ENCODE measurements around the gene SKOR1.

SKOR1 gene

GRCh38 chr15:67818464-67818863 lies 6.8 kb upstream of the SKOR1 start:
- no peak for DNase-seq (ENCODE audit: low read depth)

DNA sequence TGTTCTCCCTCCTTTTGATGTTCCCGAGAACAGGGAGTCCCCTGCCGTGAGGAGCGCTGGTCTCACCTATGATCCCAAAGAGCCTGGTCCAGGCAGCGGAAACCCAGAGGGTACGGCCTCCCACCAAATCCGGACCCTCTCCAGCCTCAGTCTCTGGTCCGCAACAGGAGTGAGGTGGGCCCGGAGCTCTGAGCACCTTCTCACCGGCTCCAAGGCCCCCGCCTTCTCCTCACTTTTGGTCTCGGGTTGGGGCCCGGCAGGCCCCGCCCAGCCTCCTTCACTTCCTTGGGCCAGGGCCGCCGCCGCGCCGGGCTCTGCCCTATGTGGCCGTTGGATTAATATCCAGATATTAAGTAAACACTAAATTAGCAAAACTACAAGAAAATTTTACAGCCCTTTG lies 5.7 kb upstream of the SKOR1 start:
- DNase-seq (ENCODE audit: low read depth), result no peak

DNA sequence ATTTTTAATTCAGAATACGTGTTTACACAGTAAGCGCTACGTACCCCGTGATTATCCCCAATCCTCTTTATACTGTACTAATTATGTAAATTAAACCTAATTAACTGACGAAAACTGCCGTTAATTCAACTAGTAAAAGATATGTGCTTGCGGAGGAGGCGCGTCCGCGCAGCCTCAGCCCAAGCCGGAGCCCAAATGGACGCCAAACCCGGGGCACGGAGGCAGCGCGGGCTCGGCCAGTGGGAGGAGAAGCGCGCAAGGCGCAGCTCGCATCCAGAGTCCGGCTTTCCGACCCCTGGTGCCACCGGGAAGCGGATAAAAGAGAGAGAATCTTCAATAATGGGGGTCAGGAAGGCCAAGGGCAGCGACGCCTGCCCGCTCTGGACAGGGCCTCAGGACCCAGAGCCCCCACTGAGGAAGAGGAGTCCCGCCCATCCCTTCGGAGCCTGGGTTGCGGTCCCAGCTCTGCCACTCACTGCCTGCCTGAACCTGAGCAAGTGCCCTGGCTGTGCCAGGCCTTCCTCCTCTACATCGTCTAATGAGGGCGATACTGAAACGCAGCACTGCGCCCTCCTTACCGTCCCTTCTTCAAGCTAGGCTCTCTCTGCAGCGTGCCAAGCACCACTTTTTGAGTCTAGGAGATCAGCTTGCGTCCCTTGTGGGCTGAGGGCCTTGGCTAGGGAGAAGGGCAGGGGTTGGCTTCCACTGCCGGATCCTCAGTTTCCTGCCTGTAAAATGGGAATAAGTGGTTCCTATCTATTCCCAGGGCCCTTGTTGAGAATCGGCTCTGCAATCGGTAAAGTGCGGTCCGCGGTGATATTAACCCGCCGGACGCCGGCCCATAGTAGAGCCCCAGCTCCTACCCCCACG lies 5.0 kb upstream of the SKOR1 start:
- no peak for DNase-seq (ENCODE audit: low read depth)

- no peak for DNase-seq (ENCODE audit: low read depth)
These were observed 4.1 kb upstream of the SKOR1 start for GRCh38 chr15:67820992-67821783.

GRCh38 chr15:67821784-67822440 lies 3.4 kb upstream of the SKOR1 start:
- DNase-seq (ENCODE audit: low read depth), result no peak

- DNase-seq (ENCODE audit: low read depth), result no peak
These were observed 2.6 kb upstream of the SKOR1 start for GRCh38 chr15:67822537-67823313.

DNA sequence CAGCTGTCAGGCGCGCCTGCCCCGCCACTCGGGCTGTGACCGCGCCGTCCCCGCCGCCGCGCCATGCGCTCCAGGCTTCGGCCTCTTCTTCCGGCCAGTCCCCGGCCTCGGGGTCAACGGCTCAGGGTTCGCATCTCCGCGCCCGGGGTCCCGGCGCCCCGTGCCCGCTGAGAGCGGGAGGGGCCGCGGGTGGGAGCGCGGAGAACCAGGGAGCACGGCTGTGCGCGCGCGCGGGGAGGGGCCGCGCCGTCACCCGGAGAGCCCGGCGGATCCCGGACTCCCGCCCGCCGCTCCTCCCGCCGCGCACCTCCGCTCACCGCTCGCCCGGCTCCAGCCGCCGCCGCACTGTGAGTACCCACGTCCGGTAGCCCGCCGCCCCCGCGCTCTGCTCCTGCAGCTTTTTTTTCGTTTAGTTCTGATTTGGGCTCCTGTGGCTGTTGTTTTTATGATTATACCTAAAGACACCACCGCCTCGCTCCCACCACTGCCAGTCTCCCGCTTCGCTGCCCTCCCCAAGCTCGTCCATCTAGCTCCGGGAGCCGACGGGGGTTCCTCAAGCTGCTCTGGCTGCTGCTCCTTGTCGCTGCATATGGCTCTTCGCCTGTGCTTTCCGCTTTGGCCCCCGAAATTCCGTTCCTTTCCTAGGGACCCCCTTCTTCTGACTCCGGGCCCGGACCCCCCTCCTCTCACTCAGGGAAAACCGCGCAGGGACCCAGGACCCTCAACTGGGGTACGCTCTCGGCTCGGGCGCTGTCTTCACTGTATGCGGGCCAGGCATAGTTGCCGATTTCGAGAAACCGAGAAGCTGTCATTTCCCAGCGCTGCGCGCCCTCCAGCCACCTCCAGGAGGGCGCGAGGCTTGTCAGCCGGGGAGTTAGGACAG lies 1.8 kb upstream of the SKOR1 start:
- DNase-seq (ENCODE audit: low read depth), result no peak

DNA sequence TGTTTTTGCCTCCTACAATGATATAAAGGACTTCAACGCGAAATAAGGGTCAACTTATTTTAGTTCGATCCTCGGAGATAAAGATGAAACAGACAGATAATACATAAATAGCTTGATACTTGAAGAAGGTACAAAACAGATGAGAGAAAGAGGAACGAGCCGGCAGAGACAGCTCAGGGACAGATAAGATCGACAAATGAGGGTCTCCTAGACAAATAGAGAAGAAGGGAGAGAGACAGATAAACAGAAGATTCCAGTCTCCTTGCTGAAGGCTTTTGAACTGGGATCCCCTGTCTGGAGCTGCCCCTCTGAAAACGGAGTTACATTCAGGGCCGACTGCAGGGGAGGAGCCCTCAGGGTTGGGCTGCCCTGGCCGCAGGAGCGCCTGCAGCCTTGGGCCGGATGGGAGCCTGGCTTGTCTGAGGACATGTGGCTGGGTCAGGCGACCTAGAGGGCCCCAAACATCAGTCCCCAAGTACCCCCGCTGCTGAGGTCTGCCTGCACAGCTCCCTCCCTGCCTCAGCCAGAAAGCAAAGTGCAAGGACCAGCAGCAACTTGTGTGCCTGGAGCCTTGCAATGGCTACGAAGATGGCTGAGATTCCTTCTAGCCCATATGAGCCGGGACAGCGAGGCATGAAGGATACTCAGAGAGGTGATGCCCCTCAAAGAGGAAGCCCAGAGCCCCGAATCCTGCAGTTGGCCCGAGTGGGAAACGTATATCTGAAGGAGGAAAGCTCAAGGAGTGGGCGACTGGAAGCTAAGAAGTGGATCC lies 926 bp upstream of the SKOR1 start:
- DNase-seq (ENCODE audit: low read depth), result no peak

DNA sequence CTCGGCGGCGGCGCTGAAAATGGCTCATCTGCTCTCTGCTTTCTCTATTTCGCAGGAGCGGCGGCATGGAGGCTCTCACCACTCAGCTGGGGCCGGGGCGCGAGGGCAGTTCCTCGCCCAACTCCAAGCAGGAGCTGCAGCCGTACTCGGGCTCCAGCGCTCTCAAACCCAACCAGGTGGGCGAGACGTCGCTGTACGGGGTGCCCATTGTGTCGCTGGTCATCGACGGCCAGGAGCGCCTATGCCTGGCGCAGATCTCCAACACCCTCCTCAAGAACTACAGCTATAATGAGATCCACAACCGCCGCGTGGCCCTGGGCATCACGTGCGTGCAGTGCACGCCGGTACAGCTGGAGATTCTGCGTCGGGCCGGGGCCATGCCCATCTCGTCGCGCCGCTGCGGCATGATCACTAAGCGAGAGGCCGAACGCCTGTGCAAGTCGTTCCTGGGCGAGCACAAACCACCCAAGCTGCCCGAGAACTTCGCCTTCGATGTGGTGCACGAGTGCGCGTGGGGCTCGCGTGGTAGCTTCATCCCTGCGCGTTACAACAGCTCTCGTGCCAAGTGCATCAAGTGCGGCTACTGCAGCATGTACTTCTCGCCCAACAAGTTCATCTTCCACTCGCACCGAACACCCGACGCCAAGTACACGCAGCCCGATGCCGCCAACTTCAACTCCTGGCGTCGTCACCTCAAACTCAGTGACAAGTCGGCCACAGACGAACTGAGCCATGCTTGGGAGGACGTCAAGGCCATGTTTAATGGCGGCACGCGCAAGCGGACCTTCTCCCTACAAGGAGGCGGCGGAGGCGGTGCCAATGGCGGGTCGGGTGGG lies 790 bp downstream of the SKOR1 start:
- no peak for DNase-seq (ENCODE audit: low read depth)

GRCh38 chr15:67826717-67827561 lies 1.6 kb downstream of the SKOR1 start:
- DNase-seq (ENCODE audit: low read depth), result no peak

DNA sequence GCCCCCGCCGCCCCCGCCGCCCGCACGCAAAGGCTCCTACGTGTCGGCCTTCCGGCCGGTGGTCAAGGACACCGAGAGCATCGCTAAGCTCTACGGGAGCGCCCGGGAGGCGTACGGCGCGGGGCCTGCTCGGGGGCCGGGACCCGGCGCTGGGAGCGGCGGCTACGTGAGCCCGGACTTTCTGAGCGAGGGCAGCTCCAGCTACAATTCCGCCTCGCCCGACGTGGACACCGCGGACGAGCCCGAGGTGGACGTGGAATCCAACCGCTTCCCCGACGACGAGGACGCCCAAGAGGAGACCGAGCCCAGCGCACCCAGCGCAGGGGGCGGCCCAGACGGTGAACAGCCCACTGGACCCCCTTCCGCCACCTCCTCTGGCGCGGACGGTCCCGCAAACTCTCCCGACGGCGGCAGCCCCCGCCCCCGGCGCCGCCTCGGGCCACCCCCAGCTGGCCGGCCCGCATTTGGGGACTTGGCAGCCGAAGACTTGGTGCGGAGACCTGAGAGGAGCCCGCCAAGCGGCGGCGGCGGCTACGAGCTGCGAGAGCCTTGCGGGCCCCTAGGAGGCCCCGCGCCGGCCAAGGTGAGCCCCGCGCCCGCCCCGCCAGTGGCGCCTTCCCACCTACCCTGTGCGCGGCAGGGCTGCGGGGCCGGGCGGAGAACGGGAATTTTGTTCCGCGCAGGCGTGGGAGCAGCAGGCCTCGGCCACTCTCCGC lies 2.4 kb downstream of the SKOR1 start:
- no peak for DNase-seq (ENCODE audit: low read depth)

GRCh38 chr15:67828278-67828968 lies 3.1 kb downstream of the SKOR1 start:
- DNase-seq (ENCODE audit: low read depth), result no peak

- DNase-seq (ENCODE audit: low read depth), result no peak
These were observed 3.8 kb downstream of the SKOR1 start for GRCh38 chr15:67828969-67829646.

- DNase-seq (ENCODE audit: low read depth), result no peak
These were observed 4.6 kb downstream of the SKOR1 start for GRCh38 chr15:67829647-67830504.

DNA sequence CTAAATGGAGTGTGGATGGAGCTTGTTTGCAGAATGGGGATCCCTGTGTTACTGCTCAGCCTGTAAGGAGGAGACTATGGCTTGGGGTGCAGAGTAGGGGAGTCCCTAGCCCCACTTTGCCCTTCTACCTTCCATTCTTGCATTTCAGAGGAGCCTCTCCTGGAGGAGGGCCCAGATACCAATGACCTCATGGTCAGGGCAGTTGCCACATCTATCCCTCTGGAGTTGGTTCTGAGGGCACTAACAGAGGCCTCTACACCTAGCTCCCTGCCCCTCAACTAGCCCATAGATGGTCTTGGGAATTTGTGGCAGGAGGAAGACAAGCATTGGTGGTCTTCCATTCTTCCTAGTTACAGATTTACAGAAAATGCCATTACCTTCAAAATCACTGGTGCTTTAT lies 6.1 kb downstream of the SKOR1 start:
- no peak for DNase-seq (ENCODE audit: low read depth)

Measured in T follicular helper cell (primary cell).